Retina (tissue), 1 donor: ENCODE measurements around the gene MED27.
A peak's percentile ranks its signal among the peaks of the same experiment; 100 is the strongest.

ENCODE experiments used
- DNase-seq: peaks from one replicate; pipeline ENCODE4 v3.0.0-alpha.2; 2016

Gene MED27, protein sequence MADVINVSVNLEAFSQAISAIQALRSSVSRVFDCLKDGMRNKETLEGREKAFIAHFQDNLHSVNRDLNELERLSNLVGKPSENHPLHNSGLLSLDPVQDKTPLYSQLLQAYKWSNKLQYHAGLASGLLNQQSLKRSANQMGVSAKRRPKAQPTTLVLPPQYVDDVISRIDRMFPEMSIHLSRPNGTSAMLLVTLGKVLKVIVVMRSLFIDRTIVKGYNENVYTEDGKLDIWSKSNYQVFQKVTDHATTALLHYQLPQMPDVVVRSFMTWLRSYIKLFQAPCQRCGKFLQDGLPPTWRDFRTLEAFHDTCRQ

GRCh38 chr9:132079391-132080091, at the start of gene MED27:
Gene MED27 (minus strand): TSS chr9:132079867. CDS start chr9:132079844, 23 bp downstream.
- DNase-seq: peak; percentile 91

GRCh38 chr9:132127888-132128534, 48.3 kb upstream of the MED27 start:
- no peak for DNase-seq

GRCh38 chr9:132126680-132127236, 47.1 kb upstream of the MED27 start:
- DNase-seq: no peak

- no peak for DNase-seq
Observed at GRCh38 chr9:132125944-132126679, 46.4 kb upstream of the MED27 start.

DNA sequence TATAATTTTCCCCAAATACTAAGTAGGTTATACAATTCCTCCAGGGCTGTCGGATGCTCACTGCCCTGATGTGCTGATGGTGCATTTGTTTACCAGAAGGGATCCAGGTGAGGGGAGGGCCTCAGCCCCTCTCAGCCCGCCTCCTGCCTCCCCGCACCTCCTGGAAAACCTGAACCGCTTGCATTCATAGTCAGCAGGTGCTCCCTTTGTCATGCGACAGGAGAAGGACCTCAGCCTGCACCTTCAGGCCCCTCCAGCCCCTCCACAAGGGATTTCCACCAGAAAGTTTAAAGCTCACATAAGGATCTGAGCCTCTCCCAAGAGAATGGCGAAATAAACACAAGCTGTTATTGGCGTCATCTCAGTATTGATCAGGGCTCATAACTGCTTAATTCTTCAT, 45.7 kb upstream of the MED27 start:
- DNase-seq: no peak

DNA sequence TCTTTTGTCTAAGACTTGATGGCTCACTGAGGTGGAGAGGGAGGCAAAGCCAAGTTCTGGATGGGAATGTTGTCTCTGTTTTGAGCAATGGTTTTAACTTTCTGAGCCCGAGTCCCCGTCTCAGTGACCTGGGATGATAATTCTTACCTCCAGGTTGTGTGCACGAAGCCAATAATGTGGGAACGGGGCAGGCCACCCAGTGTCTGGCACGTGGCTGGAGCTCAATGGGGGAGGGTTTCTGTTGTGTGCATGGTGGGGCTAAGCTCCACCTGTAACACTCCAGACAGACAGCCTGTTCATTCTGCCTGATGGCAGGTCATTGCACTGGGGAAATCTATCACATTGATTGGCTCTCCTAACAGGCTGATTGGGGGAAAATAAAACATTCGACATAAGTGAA, 45.1 kb upstream of the MED27 start:
- no peak for DNase-seq

DNA sequence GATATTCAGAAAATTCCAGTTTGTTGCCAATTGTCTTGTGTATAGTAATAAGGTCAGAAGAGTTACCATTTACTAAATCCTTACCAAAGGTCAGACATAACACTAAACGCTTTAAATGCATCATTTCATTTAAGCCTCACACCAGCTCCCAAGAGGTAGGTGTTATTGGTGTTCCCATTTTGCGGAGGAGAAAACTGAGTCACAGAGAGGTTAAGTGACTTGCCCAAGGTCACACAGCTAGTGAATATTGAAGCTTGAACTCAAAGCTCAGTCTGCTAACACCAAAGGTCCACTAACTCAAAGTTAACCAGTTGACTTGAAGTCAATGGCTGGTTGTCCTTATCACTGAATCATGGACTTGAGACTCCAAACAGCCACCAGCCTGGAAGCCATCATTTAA, 41.4 kb upstream of the MED27 start:
- DNase-seq: no peak

DNA sequence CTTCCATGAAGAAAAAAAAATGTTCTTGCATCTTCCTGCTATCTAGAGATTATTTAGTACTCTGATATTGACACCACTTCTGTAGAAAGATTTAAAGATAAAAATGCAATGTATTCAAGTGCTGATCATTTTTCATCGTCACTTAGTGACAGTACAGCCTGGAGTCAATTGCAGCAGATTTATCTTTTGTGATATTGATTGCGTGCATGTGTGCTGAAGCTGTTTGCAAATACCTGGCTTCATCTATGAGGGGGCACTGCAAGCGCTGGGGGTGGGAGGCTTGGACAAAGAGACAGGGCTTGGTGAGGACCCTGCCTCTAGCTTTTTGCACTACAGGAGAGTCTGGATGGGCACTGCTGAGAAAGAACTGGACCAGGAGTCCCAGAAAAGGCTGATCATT, 38.0 kb upstream of the MED27 start:
- DNase-seq: no peak

GRCh38 chr9:132116583-132116982, 36.9 kb upstream of the MED27 start:
- no peak for DNase-seq

GRCh38 chr9:132114102-132114707, 34.5 kb upstream of the MED27 start:
- DNase-seq: peak; percentile 70

DNA sequence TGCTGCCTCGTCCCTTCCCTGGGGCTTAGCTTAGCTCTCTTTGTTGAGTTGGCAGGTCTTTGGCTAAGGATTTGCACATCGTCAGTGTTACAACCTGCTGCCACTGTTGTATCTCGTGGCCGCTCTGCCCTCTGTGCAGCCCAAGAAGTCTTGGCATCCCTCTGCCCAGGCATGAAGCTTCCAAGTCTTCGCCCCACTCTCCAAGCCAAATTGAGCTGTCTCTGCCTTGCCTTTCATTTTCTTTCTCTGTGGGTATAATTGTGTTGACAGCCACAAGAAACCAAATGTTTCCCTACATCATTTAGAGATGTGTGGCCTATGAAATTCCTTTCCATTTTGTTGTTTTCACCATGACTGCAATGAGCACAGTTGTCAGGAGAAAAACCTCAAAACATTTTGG, 29.6 kb upstream of the MED27 start:
- no peak for DNase-seq

GRCh38 chr9:132108728-132109127, 29.1 kb upstream of the MED27 start:
- DNase-seq: no peak

DNA sequence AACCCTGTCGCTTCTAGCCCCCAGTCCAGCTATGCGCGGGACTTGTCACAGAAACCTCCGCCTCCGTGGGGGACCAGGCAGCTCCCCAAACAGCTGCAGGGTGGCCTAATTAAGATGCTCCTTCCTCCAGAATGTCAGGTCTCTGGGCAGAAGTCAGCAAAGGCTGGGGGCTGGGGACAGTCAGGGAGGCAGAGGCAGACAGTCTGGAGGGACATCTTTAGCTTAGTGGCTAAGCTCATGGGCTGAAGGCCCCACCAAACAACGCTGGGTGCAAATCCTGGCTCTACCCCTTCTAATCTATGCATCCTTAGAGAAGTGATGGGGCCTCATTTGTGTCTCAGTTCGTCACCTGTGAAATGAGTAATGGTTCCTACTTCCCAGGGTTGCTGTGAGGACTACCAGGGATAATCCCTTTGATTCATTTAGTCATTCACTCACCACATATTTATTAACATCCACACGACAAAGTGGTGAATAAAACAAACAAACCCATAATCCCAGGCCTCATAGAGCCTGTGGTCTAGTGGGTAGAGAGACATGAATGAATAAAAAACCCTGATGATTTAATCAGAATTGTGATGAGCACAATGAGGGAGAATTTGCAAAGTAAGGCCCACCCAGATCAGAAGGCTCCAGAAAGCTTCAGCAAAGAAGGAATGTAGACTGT, 20.2 kb upstream of the MED27 start:
- no peak for DNase-seq

- no peak for DNase-seq
Observed at GRCh38 chr9:132099167-132099566, 19.5 kb upstream of the MED27 start.

GRCh38 chr9:132094314-132094791, 14.7 kb upstream of the MED27 start:
- no peak for DNase-seq

DNA sequence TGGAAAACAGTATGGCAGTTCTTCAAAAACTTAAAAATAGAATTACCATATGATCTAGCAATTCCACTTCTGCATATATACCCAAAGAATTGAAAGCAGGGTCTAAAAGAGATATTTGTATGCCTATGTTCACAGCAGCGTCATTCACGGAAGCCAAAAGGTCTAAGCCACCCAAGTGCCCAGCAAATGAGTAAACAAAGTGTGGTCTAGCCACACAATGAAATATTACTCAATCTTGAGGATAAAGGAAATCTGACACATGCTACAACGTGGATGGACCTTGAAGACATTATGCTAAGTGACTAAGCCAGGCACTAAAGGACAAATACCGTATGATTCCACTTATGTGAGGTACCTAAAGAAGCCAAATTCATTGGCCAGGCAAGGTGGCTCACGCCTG, 11.1 kb upstream of the MED27 start:
- no peak for DNase-seq

- no peak for DNase-seq
Observed at GRCh38 chr9:132087438-132088030, 7.9 kb upstream of the MED27 start.

GRCh38 chr9:132082188-132082587, 2.5 kb upstream of the MED27 start:
- no peak for DNase-seq

GRCh38 chr9:132078699-132079356, 839 bp downstream of the MED27 start:
- DNase-seq: no peak

DNA sequence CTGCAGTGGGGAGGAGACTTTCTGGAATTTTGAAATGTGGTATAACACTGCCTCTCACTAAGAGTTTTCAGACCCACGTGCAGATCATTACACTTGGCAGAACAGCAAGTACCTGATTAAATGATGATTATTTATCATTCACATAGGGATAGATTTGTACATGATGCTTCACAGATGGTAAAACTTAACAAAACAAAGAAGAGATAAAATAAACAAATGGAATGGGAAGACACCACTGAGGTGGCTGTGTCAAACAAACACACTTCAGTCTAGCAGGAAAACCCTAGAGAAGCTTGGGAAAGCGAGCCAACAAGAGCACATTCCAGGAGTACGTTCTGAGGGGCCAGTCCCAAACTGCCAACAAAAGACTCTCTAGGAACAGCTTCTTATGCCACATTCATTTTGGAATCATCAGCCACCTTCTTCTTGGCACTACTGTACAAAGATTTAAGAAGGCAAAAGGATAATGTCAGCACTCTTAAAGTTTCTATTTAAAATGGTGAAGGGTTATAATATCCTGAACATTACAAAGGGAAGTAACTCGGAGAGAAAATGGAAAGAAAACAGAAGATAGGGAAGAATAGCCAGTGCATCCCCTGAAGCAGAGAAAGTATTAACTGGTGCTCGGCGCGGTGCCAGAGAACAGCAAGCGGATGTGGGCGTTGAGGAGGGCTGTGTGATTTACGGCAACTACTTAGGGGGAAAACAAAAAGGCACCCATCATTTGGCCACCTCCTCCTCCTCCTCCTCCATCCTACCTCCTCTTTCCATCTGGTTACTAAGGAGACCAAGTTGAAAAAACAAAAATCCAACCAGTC, 1.6 kb downstream of the MED27 start:
- DNase-seq: no peak
